ENCODE data around the gene MGAT5.

Gene MGAT5

GRCh38 chr2:134238371-134238770 lies 15.5 kb upstream of the MGAT5 start:
- no peak for TF ChIP-seq ZNF274 (IDR thresholded peaks at IDR 0.05; ENCODE audit: low read depth, low read length)
- H3K4me3 ChIP-seq (ENCODE audit: low read length): no peak overlapping the region

- no peak for TF ChIP-seq ZNF274 (IDR thresholded peaks at IDR 0.05; ENCODE audit: low read depth, low read length)
- H3K4me3 ChIP-seq (ENCODE audit: low read length): no peak overlapping the region
These were observed 13.8 kb upstream of the MGAT5 start for GRCh38 chr2:134240061-134240460.

- no peak overlapping the region for H3K4me3 ChIP-seq (ENCODE audit: low read length)
- no peak for TF ChIP-seq ZNF274 (IDR thresholded peaks at IDR 0.05; ENCODE audit: low read depth, low read length)
These were observed 12.0 kb upstream of the MGAT5 start for GRCh38 chr2:134241911-134242310.

- no peak overlapping the region for H3K4me3 ChIP-seq (ENCODE audit: low read length)
- TF ChIP-seq ZNF274 (IDR thresholded peaks at IDR 0.05; ENCODE audit: low read depth, low read length): no peak
These were observed 10.6 kb upstream of the MGAT5 start for GRCh38 chr2:134243244-134243643.

GRCh38 chr2:134244086-134244485 lies 9.8 kb upstream of the MGAT5 start:
- no peak for TF ChIP-seq ZNF274 (IDR thresholded peaks at IDR 0.05; ENCODE audit: low read depth, low read length)
- H3K4me3 ChIP-seq (ENCODE audit: low read length): no peak overlapping the region

GRCh38 chr2:134244587-134244986 lies 9.3 kb upstream of the MGAT5 start:
- TF ChIP-seq ZNF274 (IDR thresholded peaks at IDR 0.05; ENCODE audit: low read depth, low read length): no peak
- no peak overlapping the region for H3K4me3 ChIP-seq (ENCODE audit: low read length)

DNA sequence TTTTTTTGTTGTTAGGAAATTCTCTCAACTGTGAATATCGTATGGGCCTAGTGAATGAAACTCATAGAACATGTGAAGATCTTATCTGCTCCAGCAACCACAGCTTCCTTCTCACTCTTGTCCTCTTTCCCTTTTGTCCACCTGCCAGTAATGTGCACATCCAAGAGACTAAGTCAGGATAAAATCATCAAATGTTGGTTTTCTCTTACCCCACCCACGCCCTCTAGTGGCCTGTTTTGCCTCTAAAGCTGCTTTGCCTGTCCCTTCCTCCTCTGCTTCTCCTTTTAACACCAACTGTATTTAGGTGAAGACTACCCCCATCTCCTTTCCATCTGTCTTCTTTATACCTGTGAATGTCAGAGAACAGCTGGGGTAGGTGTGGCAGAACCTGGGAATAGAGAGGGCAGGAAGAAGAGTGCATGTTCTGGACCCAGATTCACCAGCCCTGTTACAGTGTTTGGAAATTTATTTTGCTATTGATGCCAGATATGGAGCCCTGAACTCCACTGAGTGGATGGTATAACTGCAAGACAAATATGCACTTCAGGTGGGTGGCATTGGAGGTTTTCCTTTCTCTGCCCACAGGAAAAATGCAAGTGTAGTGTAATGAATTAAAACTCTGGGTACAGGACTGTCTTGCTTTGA lies 8.4 kb upstream of the MGAT5 start:
- no peak for TF ChIP-seq ZNF274 (IDR thresholded peaks at IDR 0.05; ENCODE audit: low read depth, low read length)

DNA sequence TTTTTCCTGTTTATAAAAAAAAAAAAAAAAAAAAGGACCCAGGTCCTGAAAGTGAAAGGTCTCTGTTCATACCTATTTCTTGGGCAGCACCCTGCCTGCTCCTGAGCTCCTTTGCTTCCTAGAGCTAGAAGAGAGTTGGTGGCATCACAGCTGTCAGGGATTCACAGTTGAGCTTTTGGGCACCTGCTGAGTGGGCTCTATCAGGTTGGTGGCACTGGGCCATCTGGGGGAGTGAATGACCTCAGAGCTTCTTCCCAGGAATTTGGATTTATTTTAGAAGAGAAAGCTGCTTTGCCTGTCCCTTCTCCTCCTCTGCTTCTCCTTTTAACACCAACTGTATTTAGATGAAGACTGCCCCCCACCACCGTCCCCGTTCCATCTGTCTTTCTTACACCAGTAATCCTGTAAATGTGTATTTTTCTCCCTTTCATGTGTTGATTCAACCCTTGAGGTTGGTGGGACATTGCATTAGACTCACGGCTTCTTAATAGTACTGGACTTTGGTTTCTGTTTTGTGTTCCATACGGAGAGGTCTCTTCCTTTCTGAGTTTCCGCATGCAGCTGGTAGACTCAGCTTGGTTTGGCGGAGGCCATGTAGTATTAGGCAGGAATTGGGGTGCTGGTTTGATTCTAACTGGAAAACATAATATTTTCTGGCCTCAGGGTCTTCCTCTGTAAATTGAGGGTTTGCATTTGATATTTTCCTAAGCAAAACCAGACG lies 7.6 kb upstream of the MGAT5 start:
- H3K4me3 ChIP-seq (ENCODE audit: low read length): peak overlapping the region; percentile 25; the same call in 1 of the 2 replicates
- no peak for TF ChIP-seq ZNF274 (IDR thresholded peaks at IDR 0.05; ENCODE audit: low read depth, low read length)

More for the DNA sequence above, 8.4 kb upstream of the MGAT5 start:
- no peak overlapping the region; the same call in 1 of the 2 replicates for H3K4me3 ChIP-seq (ENCODE audit: low read length)

DNA sequence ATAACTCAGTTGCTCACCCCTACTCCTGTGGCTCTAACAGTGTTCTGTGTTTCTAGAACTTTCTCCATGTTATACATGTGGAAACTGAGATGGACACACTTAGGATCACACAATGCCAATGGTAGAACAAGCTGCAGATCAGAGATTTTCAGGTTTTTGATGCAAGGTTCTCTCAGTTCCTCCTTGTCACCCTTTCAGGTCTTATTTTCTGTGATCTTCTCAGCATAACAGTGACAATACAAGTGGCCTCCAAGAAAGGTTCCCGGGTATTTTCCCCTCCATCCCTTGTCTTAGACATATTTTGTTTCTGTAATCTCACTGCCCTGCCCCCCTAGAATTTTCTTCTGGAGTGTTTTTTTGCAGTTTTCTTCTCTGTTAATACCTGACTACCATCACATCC lies 6.2 kb upstream of the MGAT5 start:
- no peak for TF ChIP-seq ZNF274 (IDR thresholded peaks at IDR 0.05; ENCODE audit: low read depth, low read length)
- H3K4me3 ChIP-seq (ENCODE audit: low read length): no peak overlapping the region

GRCh38 chr2:134248913-134249312 lies 5.0 kb upstream of the MGAT5 start:
- no peak for TF ChIP-seq ZNF274 (IDR thresholded peaks at IDR 0.05; ENCODE audit: low read depth, low read length)
- no peak overlapping the region for H3K4me3 ChIP-seq (ENCODE audit: low read length)

- H3K4me3 ChIP-seq (ENCODE audit: low read length): peak overlapping the region; percentile 32; the same call in 1 of the 2 replicates
These were observed 4.1 kb upstream of the MGAT5 start for GRCh38 chr2:134249755-134250154.

GRCh38 chr2:134250840-134251461 lies 2.9 kb upstream of the MGAT5 start:
- TF ChIP-seq ZNF274 (IDR thresholded peaks at IDR 0.05; ENCODE audit: low read depth, low read length): no peak
- H3K4me3 ChIP-seq (ENCODE audit: low read length): peak overlapping the region; percentile 53; the same call in 1 of the 2 replicates

More at GRCh38 chr2:134249755-134250154, 4.1 kb upstream of the MGAT5 start:
- TF ChIP-seq ZNF274 (IDR thresholded peaks at IDR 0.05; ENCODE audit: low read depth, low read length): no peak

DNA sequence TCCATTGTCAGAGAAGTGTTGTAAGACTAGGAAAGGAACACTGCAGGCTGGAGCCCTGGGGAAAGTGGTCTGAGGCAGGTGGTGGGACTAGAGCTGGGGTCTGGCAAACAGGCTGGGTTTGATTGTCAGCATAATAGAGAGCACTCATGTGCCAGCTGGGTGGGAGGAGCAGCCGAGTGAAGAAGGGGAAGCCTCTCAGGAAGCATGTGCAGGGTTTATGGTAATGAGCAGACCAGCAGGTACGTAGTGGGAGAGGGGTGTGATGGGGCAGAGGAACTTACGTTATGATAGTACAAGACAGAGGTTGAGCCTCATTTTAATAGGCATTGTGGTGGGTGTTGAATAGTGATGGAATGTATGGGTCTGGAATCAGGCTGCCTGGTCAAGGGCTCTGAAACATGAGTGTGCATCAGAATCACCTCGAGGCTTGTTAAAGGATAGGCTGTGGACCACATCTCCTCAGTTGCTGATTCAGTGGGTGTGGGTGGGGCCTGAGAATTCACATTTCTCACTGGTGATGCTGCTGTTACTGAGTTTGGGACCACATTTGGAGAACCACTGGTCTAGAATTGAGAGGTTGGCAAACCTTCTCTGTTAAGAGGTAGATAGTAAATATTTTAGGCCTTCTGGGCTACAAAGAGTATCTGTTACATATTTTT lies 1.7 kb upstream of the MGAT5 start:
- H3K4me3 ChIP-seq (ENCODE audit: low read length): no peak overlapping the region; the same call in 1 of the 2 replicates
- no peak for TF ChIP-seq ZNF274 (IDR thresholded peaks at IDR 0.05; ENCODE audit: low read depth, low read length)

DNA sequence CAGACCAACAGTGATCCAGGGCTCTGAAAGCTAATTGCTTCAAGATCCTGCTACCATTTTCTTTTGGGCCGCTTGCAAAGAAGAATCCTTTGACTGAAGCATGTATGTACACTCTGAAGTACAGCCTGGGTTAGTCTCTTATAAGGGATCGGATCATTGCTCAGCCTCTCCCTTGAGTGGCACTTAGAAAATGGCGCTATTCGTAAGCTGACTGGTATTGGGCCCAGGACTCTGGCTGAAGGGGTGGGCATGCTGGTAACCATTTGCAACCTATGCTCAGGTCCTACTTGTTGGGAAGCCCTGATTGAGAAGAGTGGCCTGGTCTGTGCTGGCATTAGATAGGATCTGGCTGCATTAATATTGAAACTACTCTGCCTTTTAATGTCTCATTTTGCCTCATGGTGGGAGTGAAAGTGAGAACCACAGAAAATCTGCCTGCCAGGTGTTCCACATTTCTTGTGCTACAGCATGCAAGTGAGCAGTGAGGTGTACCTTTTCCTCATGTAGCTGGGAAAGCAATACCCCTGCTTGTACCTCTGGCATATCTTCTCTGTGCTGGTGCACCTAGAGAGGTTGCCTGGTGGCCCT lies 661 bp upstream of the MGAT5 start:
- no peak overlapping the region; the same call in 1 of the 2 replicates for H3K4me3 ChIP-seq (ENCODE audit: low read length)
- TF ChIP-seq ZNF274 (IDR thresholded peaks at IDR 0.05; ENCODE audit: low read depth, low read length): no peak

Measured in GM08714 (cell line).